Heart left ventricle (tissue), 13 donors: Measurements from ENCODE around the gene RHCG.

Experiments
- CTCF ChIP-seq, 12 donors: fragments of 200-600 bp; sonication (generic) in 4 of 12; IDR thresholded peaks; one replicate each; pipeline versions ENCODE4 v1.5.0 to v1.8.0; 2018 to 2022; ENCODE audit warnings: antibody characterized with exemption in 12 of 12, mild to moderate bottlenecking in 5 of 12
- POLR2A ChIP-seq, 2 donors: fragments of 450-650 bp; IDR thresholded peaks; one replicate each; pipeline ENCODE4 v1.6.1; 2017; ENCODE audit warnings: antibody characterized with exemption in 2 of 2, mild to moderate bottlenecking in 2 of 2, moderate library complexity in 2 of 2
- donor health status: ischemic (EF 13 %, LVEDD 7.1; RV severe dilation, severe dysfunction).
- donor health status: DM: no; HTN: yes; CAD: no.
- donor health status: DM: no; HTN: no; CAD: no.
- donor health status: ischemic (EF 25% LVEDD 6.9; RV normal size, moderate dysfunction).
- donor health status: ischemic (EF 25% LVEDD 5.7; RV mildly dilated, moderate dysfunction).
- donor health status: ischemic (EF 35%, LVEDD 5.7; RV mildly dilated, moderate dysfunction).
- donor health status: nonischemic (EF 11% LVEDD 7.7; RV severe dilation, severe dysfunction).
- donor health status: DM: yes; HTN: yes; CAD: no.
- donor health status: PGD.
- donor health status: ischemic (EF 29% LVEDD 5.4; RV normal size, mild dysfunction).
- donor health status: nonischemic (EF 23%, LVEDD 6.1; RV moderate dilation, normal function).

DNA sequence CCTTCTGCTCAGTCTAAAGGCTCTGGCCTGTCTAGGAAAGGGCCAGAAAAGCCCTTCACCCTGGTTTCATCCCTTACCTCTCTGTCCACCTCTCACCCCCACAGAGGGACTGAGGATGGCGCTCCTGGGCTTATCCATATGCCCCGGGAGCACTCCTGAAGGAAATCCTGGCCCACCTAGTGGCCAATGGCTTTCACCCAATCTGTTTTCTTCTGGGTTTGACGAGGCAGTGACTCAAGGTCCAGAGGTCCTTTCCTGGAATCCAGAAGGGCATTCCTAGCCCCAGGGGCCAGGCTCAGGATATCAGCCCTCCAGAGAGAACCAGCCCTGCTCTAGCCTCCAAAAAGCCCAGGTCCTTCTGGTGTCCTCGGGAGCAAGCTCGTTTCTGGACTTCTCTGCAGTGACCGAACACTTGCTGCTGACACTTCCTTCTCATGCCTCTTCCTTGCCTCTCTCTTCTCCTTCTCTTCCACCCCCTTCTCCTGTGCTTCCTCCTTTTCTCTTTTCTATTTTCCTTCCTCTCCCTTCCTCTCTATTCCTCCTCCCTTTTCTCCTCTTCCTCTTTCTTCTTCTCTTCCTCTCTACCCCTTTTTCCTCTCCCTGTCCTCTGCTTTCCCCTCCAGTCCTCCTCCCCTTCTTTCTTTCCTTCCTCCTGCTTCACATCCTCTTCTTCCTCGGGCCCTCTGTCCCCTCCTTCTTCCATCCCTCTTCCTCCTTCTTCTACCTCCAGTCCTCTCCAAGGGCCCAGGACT lies 59.6 kb downstream of the RHCG start:
- TF ChIP-seq POLR2A (IDR thresholded peaks at IDR 0.05) (no peak), CTCF (IDR thresholded peaks at IDR 0.05) (no peak)
